Ishikawa (cell line): ENCODE data around the gene SPATA31D3.

Experiments
- CEBPB ChIP-seq: IDR thresholded peaks from 2 replicates; pipeline ENCODE4 v1.6.1; 2012
- CREB1 ChIP-seq: IDR thresholded peaks from 2 replicates; pipeline ENCODE4 v1.6.1; 2012; ENCODE audit warnings: low read depth
- EGR1 ChIP-seq: IDR thresholded peaks from 2 replicates; pipeline ENCODE4 v1.6.1; 2012
- EP300 ChIP-seq: IDR thresholded peaks from 2 replicates; pipeline ENCODE4 v1.6.1; 2012; ENCODE audit warnings: borderline replicate concordance
- FOXM1 ChIP-seq: IDR thresholded peaks from 2 replicates; pipeline ENCODE4 v1.6.1; 2012; ENCODE audit warnings: low read depth, borderline replicate concordance
- RAD21 ChIP-seq: IDR thresholded peaks from 2 replicates; pipeline ENCODE4 v1.6.1; 2012; ENCODE audit warnings: low read depth
- REST ChIP-seq: IDR thresholded peaks from 2 replicates; pipeline ENCODE4 v1.6.1; 2012; ENCODE audit warnings: low read depth, mild to moderate bottlenecking
- TAF1 ChIP-seq: IDR thresholded peaks from 2 replicates; pipeline ENCODE4 v1.6.1; 2012; ENCODE audit warnings: low read depth, mild to moderate bottlenecking
- TCF12 ChIP-seq: IDR thresholded peaks from 2 replicates; pipeline ENCODE4 v1.6.1; 2012; ENCODE audit warnings: low read depth
- TEAD4 ChIP-seq: IDR thresholded peaks from 2 replicates; pipeline ENCODE4 v1.6.1; 2012
- USF1 ChIP-seq: IDR thresholded peaks from 2 replicates; pipeline ENCODE4 v1.6.1; 2012
- YY1 ChIP-seq: IDR thresholded peaks from 2 replicates; pipeline ENCODE4 v1.6.1; 2012; ENCODE audit warnings: low read depth
- ZBTB7A ChIP-seq: IDR thresholded peaks from 2 replicates; pipeline ENCODE4 v1.6.1; 2012; ENCODE audit warnings: low read depth
- TF ChIP-seq, protein P1 (sequence below): IDR thresholded peaks from 2 replicates; pipeline ENCODE4 v1.6.1; 2012

GRCh38 chr9:81953096-81953495 lies 9.8 kb downstream of the SPATA31D3 start:
- TF ChIP-seq REST (no peak), CREB1 (no peak), RAD21 (no peak), TEAD4 (no peak), USF1 (no peak), TAF1 (no peak), EGR1 (no peak), CEBPB (no peak), ZBTB7A (no peak), YY1 (no peak), EP300 (no peak), FOXM1 (no peak), TCF12 (no peak)
- TF ChIP-seq, protein P1, sequence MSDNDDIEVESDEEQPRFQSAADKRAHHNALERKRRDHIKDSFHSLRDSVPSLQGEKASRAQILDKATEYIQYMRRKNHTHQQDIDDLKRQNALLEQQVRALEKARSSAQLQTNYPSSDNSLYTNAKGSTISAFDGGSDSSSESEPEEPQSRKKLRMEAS = no peak
